HG02571 (cell line): ENCODE results near the gene CNDP1.
"Not testable (repeated sequence)": the region's sequence is repeated elsewhere in the genome, so short reads cannot be mapped to it uniquely, and the experiment has no call there.

ENCODE experiments used
- ATAC-seq: cut with Tn5 transposase; IDR thresholded peaks from one replicate; pipeline ENCODE4 v1.9.1; 2021; ENCODE audit warnings: mild to moderate bottlenecking, moderate library complexity; ENCODE audit not compliant: unreplicated experiment

Gene CNDP1

DNA sequence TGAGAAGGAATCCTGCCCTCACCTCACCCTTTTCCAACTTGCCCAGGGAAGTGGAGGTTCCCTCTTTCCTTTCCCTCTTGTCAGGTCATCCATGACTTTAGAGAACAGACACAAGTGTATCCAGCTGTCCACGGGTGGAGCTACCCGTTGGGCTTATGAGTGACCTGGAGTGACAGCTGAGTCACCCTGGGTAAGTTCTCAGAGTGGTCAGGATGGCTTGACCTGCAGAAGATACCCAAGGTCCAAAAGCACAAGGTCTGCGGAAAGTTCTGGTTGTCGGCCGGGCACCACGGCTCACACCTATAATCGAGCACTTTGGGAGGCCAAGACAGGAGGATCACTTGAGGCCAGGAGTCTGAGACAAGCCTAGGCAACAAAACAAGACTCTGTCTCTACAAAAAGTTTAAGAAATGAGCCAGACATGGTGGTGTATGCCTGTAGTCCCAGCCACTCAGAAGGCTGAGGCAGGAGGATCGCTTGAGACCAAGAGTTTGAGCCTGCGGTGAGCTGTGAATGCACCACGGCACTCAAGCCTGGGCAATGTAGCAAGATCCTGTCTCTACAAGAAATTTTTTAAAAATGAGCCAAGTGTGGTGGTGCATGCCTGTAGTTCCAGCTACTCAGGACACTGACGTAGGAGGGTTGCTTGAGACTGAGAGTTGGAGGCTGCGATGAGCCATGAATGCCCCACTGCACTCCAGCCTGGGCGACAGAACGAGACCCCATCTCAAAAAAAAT lies 14.0 kb upstream of the CNDP1 start:
- no peak for ATAC-seq

- ATAC-seq = no peak
Measured at GRCh38 chr18:74521068-74521725, 13.1 kb upstream of the CNDP1 start.

GRCh38 chr18:74522635-74523548 lies 11.4 kb upstream of the CNDP1 start:
- no peak for ATAC-seq

DNA sequence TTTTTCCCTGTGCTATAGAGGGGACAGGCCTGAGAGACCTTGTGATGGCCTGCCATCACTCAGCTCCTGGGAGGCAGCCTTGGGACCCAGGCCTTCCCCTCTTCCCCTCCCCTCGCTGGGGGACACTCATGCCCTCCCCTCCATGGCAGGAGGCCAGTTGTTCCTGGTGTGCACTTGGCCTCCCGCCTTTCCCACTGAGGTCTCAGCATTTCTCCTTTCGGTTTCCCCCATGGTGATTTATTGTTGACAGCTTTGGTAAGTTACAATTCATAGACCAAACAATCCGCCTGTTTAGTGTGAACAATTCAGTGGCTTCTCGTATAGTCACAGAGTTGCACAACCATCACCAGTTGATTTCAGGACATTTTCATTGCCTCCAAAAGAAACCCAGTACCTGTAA lies 10.2 kb upstream of the CNDP1 start:
- ATAC-seq = no peak

GRCh38 chr18:74524915-74525314 lies 9.4 kb upstream of the CNDP1 start:
- ATAC-seq = not testable (repeated sequence)

GRCh38 chr18:74525741-74526140 lies 8.6 kb upstream of the CNDP1 start:
- no peak for ATAC-seq

- no peak for ATAC-seq
Measured at GRCh38 chr18:74526488-74526887, 7.8 kb upstream of the CNDP1 start.

- peak; percentile 57 for ATAC-seq
Measured at GRCh38 chr18:74528478-74528877, 5.8 kb upstream of the CNDP1 start.

GRCh38 chr18:74528913-74529312 lies 5.4 kb upstream of the CNDP1 start:
- no peak for ATAC-seq

GRCh38 chr18:74529378-74529777 lies 4.9 kb upstream of the CNDP1 start:
- ATAC-seq = no peak

- no peak for ATAC-seq
Measured at GRCh38 chr18:74529811-74530583, 4.3 kb upstream of the CNDP1 start.

GRCh38 chr18:74530584-74530862 lies 3.8 kb upstream of the CNDP1 start:
- ATAC-seq = no peak

DNA sequence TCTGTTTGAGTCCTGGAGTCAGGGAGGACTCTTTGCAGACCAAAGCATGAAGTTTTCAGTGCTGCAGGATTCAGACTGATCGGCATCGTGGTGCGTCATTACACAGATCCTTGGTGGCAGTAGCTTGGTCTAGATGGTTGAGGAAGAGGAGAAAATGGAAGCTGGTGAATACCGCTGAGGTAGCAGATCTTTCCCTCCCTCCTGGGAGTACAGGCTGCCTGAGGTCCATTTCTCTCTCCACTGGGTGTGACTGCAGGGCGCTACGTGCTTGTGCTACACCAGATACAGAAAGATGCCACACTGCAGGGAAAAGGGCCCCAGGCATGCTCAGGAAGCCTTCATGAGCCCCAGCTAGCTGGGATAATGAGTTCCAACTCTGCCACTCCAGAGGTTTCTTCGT lies 3.3 kb upstream of the CNDP1 start:
- ATAC-seq = no peak

- no peak for ATAC-seq
Measured at GRCh38 chr18:74532511-74533025, 1.7 kb upstream of the CNDP1 start.

- no peak for ATAC-seq
Measured at GRCh38 chr18:74533666-74534065, 634 bp upstream of the CNDP1 start.

DNA sequence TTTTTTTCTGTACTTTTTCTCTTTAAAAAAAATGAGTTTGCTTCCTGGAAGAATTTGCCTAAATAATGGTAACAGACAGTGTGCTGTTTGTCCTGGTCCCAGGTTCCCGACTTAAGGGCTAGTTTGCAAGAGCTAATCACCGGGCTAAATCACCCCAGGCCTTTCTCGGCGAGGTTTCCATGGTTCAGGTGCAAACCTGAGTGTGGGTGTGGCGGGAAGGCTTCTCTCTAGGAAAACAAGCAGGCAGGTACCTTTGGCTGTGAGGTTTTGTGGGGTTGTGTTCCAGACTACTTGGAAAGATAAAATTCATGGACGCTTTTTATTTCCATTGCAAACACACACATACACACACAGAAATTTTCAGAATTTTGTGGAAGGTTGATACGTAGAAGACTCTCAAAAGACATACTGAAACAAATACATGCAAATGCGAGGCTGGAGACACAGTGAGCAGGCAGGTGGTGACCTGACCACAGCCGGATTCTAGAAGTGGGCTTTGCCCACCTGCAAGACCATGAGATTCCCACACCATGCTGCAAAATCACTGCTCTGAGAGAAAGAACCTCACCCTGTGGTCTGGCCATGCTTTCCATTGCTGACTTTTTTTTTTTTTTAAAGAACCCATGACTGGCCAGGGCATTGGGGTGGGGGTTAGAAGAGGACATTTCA lies 815 bp downstream of the CNDP1 start:
- no peak for ATAC-seq

DNA sequence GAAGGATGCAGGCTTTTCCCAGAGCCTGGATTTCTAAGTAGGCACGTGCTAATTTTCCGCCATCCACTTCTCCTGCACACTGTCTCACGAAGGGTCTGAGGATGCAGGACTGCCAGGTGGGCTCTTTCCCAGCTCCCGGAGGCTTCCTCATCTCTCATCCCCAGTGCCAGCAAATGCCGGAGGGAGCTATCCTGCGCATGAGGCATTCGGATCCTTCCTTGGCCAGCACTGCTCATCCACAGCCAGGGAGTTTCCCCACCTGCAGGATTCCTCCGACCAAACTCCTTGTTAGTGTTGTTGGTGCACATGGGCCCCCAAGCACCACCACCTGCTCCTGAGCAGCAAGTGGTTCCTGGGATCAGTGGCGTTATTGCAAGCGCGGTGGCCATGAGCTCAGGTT lies 5.0 kb downstream of the CNDP1 start:
- ATAC-seq = no peak

DNA sequence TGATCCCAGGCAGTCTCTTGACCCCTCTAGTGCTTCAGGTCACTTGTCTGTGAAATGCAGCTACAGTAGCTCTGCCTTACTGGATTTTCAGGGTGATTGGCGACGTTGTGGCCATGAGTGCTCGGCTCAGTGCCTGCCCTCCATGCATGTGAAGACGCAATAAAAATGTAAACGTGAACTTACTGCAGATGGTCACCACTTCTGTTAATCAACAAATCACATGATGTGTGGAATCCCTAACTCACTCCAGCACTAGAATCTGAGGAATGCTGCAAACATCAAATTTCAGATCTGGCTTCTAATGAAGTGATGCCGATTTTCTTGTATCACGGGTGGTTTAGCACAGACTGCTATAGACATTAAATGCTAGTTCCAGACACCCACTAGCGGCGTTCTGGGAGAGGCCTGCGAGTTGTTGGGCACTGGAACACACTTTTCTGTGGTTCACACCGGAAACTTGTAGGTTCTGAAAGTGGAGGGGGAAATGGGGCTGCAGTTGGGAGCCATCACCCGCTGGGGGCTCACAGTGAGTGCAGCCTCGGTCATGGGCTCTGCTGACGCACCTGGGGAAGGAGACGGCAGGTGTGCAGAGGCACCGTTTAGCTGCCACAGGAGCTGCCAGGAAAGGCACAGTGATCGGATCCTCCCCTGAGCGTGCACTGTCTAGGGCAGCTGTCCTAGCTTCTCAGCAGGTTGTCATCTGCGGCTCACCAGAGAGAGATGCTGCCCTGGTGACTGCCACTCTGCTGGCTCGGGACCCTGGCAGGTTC lies 6.5 kb downstream of the CNDP1 start:
- no peak for ATAC-seq

GRCh38 chr18:74541703-74542555 lies 7.6 kb downstream of the CNDP1 start:
- no peak for ATAC-seq
